HepG2 (cell line): ENCODE measurements around the gene STRADB. TPM values are rescaled to one million over a fixed set of nuclear protein-coding genes. Genes with fewer than 3 reads are reported as not detected.

Experiments used
- ATF5 ChIP-seq: sonication (generic); formaldehyde crosslinking; IDR thresholded peaks from 2 replicates; pipeline ENCODE4 v1.4.0; 2020; ENCODE audit warnings: mild to moderate bottlenecking, low read depth, missing genetic modification reagents
- DR1 ChIP-seq: sonication (generic); formaldehyde crosslinking; IDR thresholded peaks from 2 replicates; pipeline ENCODE4 v1.8.0; 2021; ENCODE audit warnings: mild to moderate bottlenecking, missing genetic modification reagents, inconsistent platforms
- DRAP1 ChIP-seq: IDR thresholded peaks from 2 replicates; pipeline ENCODE4 v1.6.1; 2016; ENCODE audit warnings: missing genetic modification reagents, missing compliant biosample characterization
- HOXA3 ChIP-seq: sonication (generic); formaldehyde crosslinking; IDR thresholded peaks from 2 replicates; pipeline ENCODE4 v1.5.0; 2020; ENCODE audit warnings: missing genetic modification reagents
- KLF6 ChIP-seq: IDR thresholded peaks from 2 replicates; pipeline ENCODE4 v1.8.0; 2016; ENCODE audit warnings: missing biosample characterization, missing genetic modification reagents
- NKX3-1 ChIP-seq: sonication (generic); formaldehyde crosslinking; IDR thresholded peaks from 2 replicates; pipeline ENCODE4 v1.5.0; 2020; ENCODE audit warnings: missing genetic modification reagents
- SMARCE1 ChIP-seq: fragments of 450-650 bp; IDR thresholded peaks from 2 replicates; pipeline ENCODE4 v1.6.1; 2017; ENCODE audit warnings: borderline replicate concordance
- STAG1 ChIP-seq: sonication (generic); formaldehyde crosslinking; IDR thresholded peaks from 2 replicates; pipeline ENCODE4 v1.4.0; 2020; ENCODE audit warnings: missing genetic modification reagents
- TBP ChIP-seq: sonication (generic); formaldehyde crosslinking; IDR thresholded peaks from 2 replicates; pipeline ENCODE4 v1.5.0; 2020; ENCODE audit warnings: missing genetic modification reagents
- ZBTB33 ChIP-seq: sonication (generic); formaldehyde crosslinking; IDR thresholded peaks from 2 replicates; pipeline ENCODE4 v1.4.0; 2020; ENCODE audit warnings: missing genetic modification reagents
- ZEB1 ChIP-seq: IDR thresholded peaks from 2 replicates; pipeline ENCODE4 v1.6.1; 2012; ENCODE audit warnings: mild to moderate bottlenecking, low read depth, inconsistent platforms; ENCODE audit not compliant: insufficient replicate concordance
- ZNF275 ChIP-seq: sonication (generic); formaldehyde crosslinking; IDR thresholded peaks from 2 replicates; pipeline ENCODE4 v1.8.0; 2022; ENCODE audit warnings: missing genetic modification reagents, mild to moderate bottlenecking, inconsistent platforms, borderline replicate concordance
- ZNF691 ChIP-seq: sonication (generic); formaldehyde crosslinking; IDR thresholded peaks from 2 replicates; pipeline ENCODE4 v1.4.0; 2020; ENCODE audit warnings: missing genetic modification reagents, low read depth, mild to moderate bottlenecking, borderline replicate concordance
- polyA plus RNA-seq, 8 experiments: library from polyadenylated mRNA; depleted of rRNA in 3 of 8; stranded (reverse) in 7 of 8; unstranded in 1 of 8; fragments of >200 nt; fragmentation: Illumina TruSeq in 4 of 8; extraction: Trizol in 4 of 8; gene quantifications; 2 replicates each; pipeline versions ENCODE4 v1.2.1 to v1.2.3, GENCODE V29; 2011 to 2016; ENCODE audit warnings: low read depth in 4 of 8, missing spikeins in 1 of 8, mixed read lengths in 1 of 8; ENCODE audit not compliant: insufficient read depth in 1 of 8
- total RNA-seq, 5 experiments: library from RNA; depleted of rRNA; stranded (reverse); fragments of >200 nt; fragmentation: Illumina TruSeq; extraction: Trizol; gene quantifications; 2 replicates each; pipeline ENCODE4 v1.2.3, GENCODE V29; 2016; ENCODE audit warnings: low read depth in 1 of 5

The STRADB gene
- total and polyA plus RNA-seq, 2 of the 13 experiments (the other 11 are each of a cell fraction or from before 2014, with no cell fraction given) = 34.1 to 66.6 TPM

- no peak for TF ChIP-seq ATF5 (CRISPR knock-in tag)
- no peak for TF ChIP-seq ZBTB33 (CRISPR knock-in tag)
- TF ChIP-seq KLF6 (CRISPR knock-in tag) = no peak
- TF ChIP-seq DR1 (CRISPR knock-in tag) = no peak
- no peak for TF ChIP-seq ZNF275 (CRISPR knock-in tag)
- TF ChIP-seq HOXA3 (CRISPR knock-in tag) = no peak
- TF ChIP-seq TBP = no peak
- no peak for TF ChIP-seq SMARCE1
- TF ChIP-seq NKX3-1 (CRISPR knock-in tag) = 0 out of 2 replicates have a peak, but pooled peaks have one; percentile 3
- TF ChIP-seq STAG1 (CRISPR knock-in tag) = no peak
- TF ChIP-seq DRAP1 (CRISPR knock-in tag) = no peak
- TF ChIP-seq ZEB1 = no peak
- TF ChIP-seq ZNF691 (CRISPR knock-in tag) = no peak
Measured at GRCh38 chr2:201452922-201453643, 1.5 kb downstream of the STRADB start (continued).
